Activated CD8-positive, alpha-beta memory T cell treated with anti-CD3 and anti-CD28 coated beads, Interleukin-2, amount 50 U/mL, for 48 hours (primary cell): ENCODE data around the gene RHNO1.

Experiments used
- DNase-seq: peaks from one replicate; pipeline ENCODE4 v3.0.0-alpha.2; 2020

The RHNO1 gene

GRCh38 chr12:2904260-2904659 is 27.2 kb downstream of the RHNO1 start:
- no peak for DNase-seq

GRCh38 chr12:2912216-2912575 is 35.2 kb downstream of the RHNO1 start:
- no peak for DNase-seq

- DNase-seq = no peak
These were observed 42.2 kb downstream of the RHNO1 start for GRCh38 chr12:2919249-2919648.

GRCh38 chr12:2922329-2922728 is 45.3 kb downstream of the RHNO1 start:
- no peak for DNase-seq

GRCh38 chr12:2923057-2923456 is 46.0 kb downstream of the RHNO1 start:
- no peak for DNase-seq

GRCh38 chr12:2924019-2924418 is 47.0 kb downstream of the RHNO1 start:
- DNase-seq = no peak

- DNase-seq = no peak
These were observed 48.4 kb downstream of the RHNO1 start for GRCh38 chr12:2925322-2925995.

- no peak for DNase-seq
These were observed 53.8 kb downstream of the RHNO1 start for GRCh38 chr12:2930865-2931264.

- no peak for DNase-seq
These were observed 56.6 kb downstream of the RHNO1 start for GRCh38 chr12:2933586-2933985.

GRCh38 chr12:2934371-2934770 is 57.3 kb downstream of the RHNO1 start:
- no peak for DNase-seq

GRCh38 chr12:2936301-2936700 is 59.3 kb downstream of the RHNO1 start:
- no peak for DNase-seq

GRCh38 chr12:2937500-2937899 is 60.5 kb downstream of the RHNO1 start:
- no peak for DNase-seq
